HG03108 (cell line): ENCODE results near the gene SIRPB2.
A peak's percentile ranks its signal among the peaks of the same experiment; 100 is the strongest.

ENCODE experiments used
- ATAC-seq: cut with Tn5 transposase; IDR thresholded peaks from one replicate; pipeline ENCODE4 v1.9.1; 2021; ENCODE audit warnings: moderate library complexity; ENCODE audit not compliant: unreplicated experiment

Gene SIRPB2

DNA sequence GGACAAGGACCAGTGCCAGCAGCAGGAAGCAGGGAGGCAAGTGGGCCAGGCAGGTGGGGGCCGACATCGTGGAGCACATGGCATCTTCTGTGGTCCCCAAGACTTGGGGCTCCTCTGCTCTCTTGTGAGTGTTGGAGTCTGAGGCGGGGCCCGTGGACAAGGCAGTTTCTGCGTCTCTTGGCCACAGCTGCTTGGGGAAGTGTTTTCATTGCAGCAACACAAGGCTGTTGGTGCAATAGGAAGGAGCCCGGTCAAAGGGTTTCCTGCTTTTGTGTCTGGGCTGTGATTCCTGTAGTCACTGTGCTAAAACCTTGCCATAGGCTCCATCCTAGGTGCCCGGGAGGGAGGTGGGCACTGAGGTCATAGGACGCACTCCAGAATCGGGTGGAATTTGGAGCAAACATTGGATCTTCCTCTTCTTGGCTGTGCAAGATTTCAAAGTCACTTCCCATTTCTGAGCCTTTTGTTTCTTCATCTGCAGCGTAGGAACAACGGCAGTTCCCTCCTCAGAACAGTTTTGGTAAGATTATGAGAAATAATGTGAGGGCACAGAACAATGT, at the start of gene SIRPB2:
Gene SIRPB2, minus strand, starts transcription at position 140 of the 560 bp plus-strand sequence. Its CDS starts 61 bp downstream, at position 79.
- no peak for ATAC-seq

DNA sequence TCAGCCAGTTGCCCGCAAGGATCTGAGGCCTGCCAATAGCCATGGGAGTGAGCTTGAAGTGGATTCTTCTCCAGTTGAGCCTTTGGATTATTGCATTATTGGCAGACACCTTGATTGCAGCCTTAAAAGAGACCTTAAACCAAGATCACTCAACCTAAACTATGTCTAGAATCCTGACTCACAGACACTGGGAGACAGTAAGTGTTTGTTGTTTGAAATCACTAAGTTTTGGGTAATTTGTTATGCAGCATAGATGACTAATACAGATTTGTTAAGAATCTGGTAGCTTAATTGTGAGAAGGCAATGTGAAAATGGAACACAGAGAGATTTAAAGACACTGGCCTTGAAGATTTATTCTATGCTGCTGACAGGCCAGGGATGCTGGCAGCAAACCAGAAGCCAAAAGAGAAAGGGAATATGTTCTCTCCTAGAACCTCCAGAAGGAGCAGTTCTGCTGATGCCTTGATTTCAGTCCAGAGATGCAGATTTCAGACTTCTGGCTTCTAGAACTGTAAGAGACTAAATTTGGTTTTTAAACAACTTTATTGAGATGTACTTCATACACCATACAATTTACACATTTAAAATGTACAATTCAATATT, 48.7 kb upstream of the SIRPB2 start:
- ATAC-seq: no peak

DNA sequence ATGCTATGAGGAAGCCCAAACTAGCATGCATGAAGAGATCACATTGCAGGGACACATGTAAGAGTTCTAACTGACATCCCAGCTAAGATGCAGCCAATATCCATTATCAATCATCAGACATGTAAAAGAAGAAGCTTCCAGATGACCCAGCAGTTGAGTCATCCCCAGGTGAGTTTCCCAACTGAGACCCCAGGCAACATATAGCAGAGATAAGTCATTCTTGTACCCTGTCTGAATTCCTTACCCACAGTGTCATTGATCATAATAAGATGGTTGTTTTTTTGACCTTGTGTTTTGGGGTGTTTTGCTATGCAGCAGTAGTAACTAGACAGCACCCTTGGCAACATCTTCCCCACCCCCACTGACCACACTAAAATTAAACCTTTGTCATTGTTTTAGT, 47.4 kb upstream of the SIRPB2 start:
- ATAC-seq: no peak

DNA sequence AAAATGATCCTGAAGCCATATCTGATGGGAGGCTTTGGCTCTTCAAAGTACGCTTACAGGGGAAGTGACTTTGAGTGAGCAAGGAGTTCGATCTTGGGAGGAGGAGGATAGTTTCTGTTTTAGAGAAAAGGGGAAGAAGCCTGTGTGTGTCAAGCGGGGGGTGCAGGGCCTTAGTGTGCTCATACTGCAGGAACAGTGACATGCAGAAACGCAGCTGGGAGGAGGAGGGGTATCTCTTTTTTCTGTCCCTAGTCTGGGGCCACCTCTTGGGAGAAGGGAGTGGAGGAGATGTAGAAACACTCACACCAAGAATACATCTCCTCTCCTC, 46.5 kb upstream of the SIRPB2 start:
- no peak for ATAC-seq

DNA sequence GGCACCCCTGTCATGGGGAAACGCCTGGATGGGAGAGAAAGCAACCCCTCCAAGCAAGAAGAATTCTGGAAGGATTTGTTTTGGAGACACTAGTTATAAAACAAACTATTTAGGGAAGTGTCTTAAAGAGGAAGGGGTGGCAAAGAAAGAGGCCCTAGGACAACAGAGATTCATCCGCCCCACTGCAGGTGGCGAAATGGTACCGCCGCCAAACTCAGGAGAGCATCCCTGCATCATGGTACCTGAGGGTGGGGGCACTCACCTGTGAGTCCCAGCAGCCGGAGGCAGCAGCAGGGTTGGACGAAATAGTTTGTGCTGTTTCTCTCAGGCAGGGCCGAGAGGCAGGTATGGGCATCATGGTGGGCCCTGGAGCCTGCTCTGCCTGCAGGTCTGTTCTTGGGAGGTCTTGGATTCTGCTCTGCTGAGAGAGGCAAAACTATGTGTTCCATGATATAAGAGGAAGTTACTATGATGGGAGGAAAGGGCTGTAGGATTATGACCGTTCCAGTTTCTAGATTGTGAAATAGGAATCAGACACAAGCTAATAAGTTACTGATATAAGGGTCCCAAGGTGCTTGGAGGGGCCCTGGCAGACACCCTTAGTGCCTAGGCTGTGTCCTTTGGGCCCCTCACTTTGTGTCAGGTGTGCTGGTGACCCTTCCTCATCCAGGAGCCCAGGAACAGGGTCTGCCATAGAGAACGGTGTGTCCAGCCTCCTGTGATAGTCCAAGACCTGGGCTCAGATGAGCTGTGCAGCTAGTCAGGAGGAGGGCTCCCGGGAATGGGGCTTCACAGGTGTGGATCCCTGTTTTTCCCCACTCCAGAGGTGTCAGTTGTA, 45.9 kb upstream of the SIRPB2 start:
- ATAC-seq: no peak

DNA sequence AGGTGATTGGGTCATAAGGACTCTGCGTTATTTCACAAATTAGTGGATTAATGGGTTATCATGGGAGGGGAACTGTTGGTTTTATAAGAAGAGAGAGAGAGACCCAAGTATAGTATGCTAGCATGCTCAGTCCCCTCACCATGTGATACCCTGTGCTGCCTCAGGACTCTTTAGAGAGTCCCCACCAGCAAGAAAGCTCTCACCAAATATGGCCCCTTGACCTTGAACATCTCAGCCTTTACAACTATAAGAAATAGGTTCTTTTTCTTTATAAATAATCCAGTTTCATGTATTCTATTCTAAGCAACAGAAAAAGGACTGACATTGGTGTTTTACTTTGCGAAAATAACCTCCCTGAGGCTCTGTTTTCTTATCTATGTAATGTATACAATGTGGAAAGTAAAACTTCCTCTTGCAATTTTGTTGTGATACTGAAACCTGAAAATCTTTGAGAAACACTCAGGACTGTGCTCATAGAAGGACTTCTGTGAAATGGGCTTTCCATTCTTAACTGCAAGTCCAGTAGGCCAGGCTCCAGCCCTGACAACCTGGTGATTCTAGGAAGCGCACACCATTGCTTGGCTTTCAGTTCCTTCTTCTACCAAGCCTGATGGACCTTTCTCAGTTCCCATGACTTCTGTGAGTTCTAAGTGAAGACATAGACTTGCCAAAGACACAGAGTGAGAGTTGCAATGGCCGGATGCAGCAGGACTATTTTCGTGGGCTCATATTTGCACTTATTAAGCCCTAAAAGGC, 44.4 kb upstream of the SIRPB2 start:
- peak; percentile 94 for ATAC-seq

DNA sequence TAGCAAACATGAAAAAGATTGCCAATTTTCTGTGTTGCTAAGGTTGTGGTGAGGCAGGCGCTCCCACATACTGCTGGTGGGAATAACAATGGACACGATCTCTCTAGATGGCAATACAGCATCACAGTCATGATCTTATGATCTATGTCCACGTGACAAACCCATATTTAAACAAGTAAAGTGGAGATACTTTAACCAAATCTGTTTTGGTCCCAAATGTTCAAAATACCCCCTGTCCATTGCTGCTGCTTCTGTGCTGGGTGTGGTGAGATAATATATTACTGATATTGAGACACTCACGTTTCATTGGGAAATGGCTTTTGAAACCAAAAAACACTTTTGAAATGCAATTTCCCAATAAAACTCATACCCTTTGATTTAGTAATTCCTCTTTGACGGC, 43.3 kb upstream of the SIRPB2 start:
- ATAC-seq: no peak

DNA sequence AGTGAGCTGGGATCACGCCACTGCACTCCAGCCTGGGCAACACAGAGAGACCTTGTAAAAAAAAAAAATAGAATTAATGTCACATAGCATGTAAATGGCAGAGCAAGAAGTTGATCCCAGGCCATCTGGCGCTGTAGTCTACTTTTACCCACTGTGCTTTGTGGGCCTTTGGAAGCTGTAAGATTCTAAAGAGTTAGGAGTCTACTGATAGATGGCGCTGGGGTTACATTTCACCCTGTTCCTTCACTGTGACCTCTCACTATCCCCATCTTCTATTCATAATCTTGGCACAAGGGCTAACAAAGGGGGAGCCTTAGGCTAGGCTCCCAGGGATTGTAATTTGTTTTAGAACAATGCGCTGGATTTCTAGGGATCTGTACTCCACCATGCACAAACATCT, 41.8 kb upstream of the SIRPB2 start:
- no peak for ATAC-seq

DNA sequence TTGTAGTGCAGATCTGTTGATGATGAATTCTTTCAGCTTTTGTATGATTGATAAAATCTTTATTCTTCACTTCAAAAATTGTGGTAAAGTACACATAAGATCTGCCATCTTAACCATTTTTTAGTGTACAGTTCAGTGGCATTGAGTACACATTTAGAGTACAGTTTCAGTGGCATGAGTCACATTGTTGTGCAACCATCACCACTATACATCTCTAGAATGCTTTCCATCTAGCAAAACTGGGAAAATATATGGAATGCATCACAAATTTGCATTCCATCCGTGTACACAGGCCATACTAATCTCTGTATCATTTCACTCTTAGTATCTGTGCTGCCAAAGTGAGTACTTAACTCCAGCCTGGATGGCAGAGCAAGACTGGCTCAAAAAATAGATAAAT, 37.6 kb upstream of the SIRPB2 start:
- ATAC-seq: no peak

DNA sequence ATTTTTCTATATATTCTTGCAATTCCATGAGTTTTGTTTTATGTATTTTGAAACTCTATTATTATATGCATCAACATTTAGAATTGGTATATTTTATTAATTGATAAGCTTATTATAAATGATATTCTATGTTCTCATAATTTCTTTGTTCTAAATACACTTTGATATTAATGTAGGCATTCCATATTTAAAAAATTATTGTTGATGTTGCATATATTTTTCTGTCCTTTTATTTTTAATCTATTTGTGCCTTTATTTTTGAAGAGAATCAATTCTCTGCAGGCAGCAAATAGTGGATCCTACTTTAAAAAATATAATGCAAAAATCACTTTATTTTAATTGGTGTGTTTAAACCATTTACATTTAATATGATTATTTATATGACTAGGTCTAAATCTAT, 36.7 kb upstream of the SIRPB2 start:
- no peak for ATAC-seq

DNA sequence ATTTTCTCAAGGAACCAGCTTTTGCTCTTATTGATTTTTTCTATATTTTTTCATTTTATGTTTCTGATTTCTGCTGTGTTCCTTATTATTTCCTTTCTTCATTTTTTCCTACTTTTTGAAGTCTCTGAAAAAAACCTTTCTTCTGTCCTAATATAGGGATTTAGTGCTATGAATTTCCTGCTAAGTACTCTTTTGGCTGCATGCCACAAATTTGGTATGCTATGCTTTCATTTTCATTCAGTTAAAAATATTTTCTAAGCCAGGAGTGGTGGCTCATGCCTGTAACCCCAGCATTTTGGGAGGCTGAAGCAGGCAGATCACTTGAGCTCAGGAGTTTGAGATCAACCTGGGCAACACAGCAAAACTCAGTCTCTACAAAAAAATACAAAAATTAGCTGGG, 35.7 kb upstream of the SIRPB2 start:
- ATAC-seq: no peak

DNA sequence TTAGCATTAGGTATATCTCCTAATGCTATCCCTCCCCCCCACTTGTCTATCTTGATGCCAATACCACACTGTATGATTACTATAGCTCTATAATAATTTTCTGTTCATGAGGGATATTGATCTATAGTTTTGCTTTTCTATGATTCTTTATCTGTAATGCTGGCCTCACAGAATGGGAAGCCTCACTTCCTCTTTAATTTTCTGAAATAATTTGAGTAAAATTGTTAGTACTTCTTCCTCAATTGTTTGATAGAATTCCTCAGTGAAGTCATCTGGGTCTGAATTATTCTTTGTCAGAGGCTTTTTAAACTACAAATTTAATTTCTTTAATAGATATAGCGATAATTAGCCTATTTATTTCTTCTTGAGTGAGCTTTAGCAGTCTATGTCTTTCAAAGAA, 35.1 kb upstream of the SIRPB2 start:
- ATAC-seq: no peak

DNA sequence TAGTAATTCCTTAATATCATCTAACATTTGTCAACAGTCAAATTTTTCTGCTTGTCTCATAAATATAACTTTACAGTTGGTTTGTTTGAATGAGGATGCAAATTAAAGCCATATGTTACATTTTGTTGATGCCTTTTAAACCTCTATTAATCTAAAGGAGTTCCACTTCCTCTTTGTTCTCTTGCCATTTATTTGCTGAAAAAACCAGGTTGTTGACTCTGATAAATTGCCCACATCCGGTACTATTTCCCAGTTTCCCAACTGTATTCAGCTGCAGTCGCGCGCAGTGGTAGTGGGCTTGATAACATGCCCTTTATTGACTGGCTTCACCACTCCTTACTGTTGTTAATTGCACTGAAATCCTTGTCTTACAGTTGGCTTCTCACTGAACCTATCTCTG, 32.8 kb upstream of the SIRPB2 start:
- no peak for ATAC-seq

DNA sequence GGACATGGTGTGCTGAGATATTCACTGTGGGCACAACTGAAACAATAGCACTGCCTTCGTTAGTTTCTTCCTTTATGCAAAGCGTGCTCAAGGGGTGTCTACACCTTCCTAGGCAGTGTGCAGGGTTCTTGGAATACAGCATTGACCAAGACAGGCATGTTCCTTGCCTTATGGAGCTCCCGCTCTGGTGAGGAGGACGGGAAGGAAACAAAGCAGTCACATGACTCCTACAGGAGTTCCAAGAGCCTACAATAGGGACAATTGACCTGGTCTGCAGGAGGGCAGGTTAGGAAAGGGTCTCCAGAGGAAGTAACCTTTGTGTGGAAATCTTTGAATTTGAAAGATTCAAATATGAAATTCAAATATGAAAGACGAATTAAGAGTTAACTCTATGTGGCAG, 25.8 kb upstream of the SIRPB2 start:
- ATAC-seq: no peak

DNA sequence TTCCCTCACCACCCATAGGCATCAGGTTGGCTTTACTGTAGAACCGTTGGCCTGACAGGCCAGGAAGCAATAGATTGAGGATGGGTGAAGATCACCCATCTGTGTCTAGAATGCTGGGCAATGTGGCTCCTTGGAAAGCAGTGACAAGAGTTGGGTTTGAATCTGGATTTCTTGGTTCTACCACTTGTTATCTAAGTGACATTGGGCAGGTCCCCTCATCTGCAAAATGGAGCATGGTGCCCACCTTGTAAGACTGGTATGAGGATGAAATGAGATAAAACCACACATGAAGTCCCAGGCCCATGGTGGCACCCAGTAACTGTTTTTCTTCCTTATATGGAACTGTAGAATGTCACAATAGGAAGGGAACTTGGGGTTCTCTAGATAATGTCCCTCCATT, 22.6 kb upstream of the SIRPB2 start:
- no peak for ATAC-seq

DNA sequence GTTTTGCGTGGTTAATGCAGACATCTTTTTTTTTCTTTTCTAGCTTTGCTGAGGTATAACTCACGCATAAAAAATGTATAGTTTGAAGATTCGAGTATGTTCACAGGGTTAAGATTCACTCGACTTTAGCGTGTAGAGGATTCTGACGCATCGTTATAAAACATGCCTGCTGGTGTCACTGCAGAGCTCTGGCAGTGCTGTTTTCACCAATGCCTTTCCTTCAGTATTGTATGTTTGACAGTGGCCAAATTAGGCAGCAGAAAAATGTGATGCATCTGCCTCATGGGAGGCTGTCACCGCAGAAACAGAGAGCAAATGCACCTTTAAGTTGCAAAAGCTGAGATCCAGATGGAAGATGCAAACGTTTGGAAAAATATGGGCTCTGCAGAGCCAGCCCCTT, 18.0 kb upstream of the SIRPB2 start:
- no peak for ATAC-seq

DNA sequence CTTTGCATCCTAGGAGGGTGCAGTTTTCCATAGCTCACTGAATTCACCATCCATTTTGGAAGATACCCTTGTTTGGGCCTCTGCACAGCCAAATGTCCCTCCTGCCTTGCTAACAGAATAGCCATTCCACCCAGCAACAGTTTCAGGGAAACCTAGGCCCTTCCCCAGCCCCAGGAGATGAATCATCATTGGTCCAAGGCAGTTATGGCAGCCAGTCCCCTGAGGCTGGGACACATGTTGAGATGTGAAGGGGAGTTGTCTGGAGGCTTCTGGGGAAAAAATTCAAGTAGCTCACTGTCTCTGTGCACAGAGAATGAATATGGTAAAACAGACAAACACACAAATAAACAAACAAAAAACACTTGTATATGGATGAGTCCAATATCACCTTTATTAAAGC, 17.4 kb upstream of the SIRPB2 start:
- ATAC-seq: no peak

DNA sequence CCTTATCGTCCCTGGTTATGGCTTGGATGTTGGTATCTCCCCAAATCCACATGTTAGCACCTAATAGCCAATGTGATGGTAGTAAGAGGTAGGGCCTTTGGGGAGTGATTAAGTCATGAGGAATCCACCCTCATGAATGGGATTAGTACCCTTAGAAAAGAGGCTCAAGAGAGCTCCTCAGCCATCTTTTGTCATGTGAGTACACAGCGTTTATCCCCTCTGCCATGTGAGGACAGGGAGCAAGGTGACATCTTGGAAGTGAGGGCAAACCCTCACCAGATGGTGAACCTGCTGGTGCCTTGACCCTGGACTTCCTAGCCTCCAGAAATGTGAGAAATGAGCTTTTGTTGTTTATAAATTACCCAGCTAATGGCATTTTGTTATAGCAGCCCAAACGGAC, 16.1 kb upstream of the SIRPB2 start:
- no peak for ATAC-seq

DNA sequence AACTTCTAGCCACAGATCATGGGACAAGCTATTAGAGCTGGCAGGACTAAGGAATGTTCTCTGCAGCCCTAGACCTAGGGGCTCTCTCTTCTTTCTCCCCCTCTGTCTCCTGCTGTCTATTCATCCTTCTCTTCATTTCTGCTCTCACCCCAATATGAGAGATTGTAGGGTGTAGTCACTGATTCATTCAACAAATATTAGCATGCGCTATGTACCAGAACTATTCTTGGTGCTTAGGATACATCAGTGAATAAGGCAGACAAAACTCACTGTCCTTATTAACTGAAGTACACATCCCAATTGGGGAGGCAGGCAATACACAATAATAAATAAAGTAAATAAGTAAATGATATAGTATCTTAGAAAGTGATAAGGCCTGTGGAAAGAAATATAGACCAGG, 14.7 kb upstream of the SIRPB2 start:
- ATAC-seq: no peak

DNA sequence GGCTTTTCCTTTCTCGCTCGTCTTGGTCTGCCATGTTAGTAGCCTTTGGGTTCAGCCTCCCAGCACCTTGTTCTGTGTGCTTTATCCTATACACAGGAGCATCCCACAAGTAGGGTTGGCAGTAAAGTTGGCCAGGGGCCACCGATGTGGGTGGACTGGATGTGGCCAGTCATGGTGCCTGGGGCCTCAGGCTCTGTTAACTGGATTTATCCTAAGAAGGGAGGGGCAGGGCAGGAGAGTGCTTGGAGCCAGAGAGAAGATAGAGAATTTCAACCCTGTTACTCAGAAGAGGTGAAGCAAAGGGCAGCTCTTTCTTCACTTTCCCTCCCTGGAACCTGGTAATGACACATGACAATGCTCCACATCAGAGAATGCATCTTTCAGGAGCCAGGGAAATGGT, 14.1 kb upstream of the SIRPB2 start:
- no peak for ATAC-seq

DNA sequence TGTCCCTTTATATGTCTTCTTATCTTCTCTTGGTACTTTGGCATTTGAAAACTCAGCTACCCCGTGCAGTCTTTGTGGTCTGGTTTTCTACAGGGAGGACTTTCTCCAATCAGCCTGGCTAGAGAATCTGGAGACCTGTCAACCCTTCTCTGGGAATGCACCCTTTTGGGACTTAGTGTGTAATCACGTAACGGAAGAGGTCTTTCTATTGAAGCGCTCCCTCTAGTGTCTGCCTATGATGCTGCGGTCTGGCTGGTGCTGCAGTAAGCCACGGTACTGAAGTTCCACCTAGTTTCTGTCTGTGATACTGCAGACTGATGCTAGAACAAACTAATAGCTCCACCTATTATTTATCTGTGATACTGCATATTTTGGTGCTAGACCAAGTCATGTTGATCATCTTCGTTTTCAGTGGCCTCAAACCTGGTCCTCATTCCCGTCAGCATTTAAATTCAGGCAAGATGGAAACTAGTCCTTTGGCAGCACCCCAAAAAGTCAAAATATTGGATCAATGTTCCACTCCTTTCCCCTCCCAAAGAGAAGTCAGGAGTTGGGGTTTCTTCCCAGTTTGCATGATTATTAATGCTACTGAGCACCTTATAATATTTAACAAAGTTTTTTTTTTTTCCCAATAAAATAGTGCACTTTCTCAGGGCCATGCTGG, 12.5 kb upstream of the SIRPB2 start:
- peak; percentile 96 for ATAC-seq
